HFFc6 (cell line): ENCODE measurements around the gene NAALADL2. TPM values are rescaled to one million over a fixed set of nuclear protein-coding genes. Genes with fewer than 3 reads are reported as not detected.

Experiments used
- DNase-seq: peaks from one replicate; pipeline ENCODE4 v3.0.0-alpha.2; 2018
- H3K27ac Mint-ChIP-seq: 2 replicates; pipeline ENCODE4 v1.8.0; 2020; ENCODE audit warnings: mild to moderate bottlenecking, mixed read lengths
- H3K27me3 Mint-ChIP-seq: 2 replicates; pipeline ENCODE4 v1.8.0; 2021; ENCODE audit warnings: mild to moderate bottlenecking, moderate library complexity, mixed read lengths; ENCODE audit not compliant: insufficient read depth
- H3K36me3 Mint-ChIP-seq: 2 replicates; pipeline ENCODE4 v1.8.0; 2021; ENCODE audit warnings: low read depth, mixed read lengths
- H3K4me1 Mint-ChIP-seq: 2 replicates; pipeline ENCODE4 v1.8.0; 2020; ENCODE audit warnings: low read depth, mixed read lengths
- H3K4me3 Mint-ChIP-seq: 2 replicates; pipeline ENCODE4 v1.8.0; 2020; ENCODE audit warnings: mild to moderate bottlenecking, moderate library complexity, mixed read lengths
- H3K9me3 Mint-ChIP-seq: 2 replicates; pipeline ENCODE4 v1.8.0; 2020; ENCODE audit warnings: mild to moderate bottlenecking, mixed read lengths
- CTCF ChIP-seq: fragments of 200-600 bp; sonication (generic); IDR thresholded peaks from 2 replicates; pipeline ENCODE4 v1.5.0; 2021; ENCODE audit warnings: antibody characterized with exemption, mild to moderate bottlenecking
- total RNA-seq, 6 experiments: library from RNA; stranded (reverse); fragmentation: NEBNext Ultra II Directional; extraction: Animal tissue kit (Norgen Biotek cat#: 25700); gene quantifications; 2 replicates in 1 of 6; 3 replicates in 5 of 6; pipeline ENCODE4 v1.2.3, GENCODE V29; 2021

NAALADL2 gene
- total RNA-seq, 6 experiments from 2014 or later: 12.0 to 15.2 (median 12.3) TPM

- Mint-ChIP-seq H3K36me3 (peaks cover 5% of the 10 kb centered on the region; the same call in 1 of the 2 replicates), H3K27ac (no peak overlapping the region), H3K4me1 (no peaks in the 10 kb centered on the region), H3K4me3 (no peak overlapping the region), H3K9me3 (no peaks in the 10 kb centered on the region), H3K27me3 (no peaks in the 10 kb centered on the region; the same call in 1 of the 2 replicates)
- no peak for DNase-seq
- TF ChIP-seq CTCF: no peak
Measured at GRCh38 chr3:175029828-175030227, 170.7 kb downstream of the NAALADL2 start.

- Mint-ChIP-seq H3K27me3 (no peaks in the 10 kb centered on the region), H3K36me3 (no peaks in the 10 kb centered on the region), H3K27ac (no peak overlapping the region), H3K4me3 (no peak overlapping the region), H3K4me1 (peaks cover 28% of the 10 kb centered on the region), H3K9me3 (no peaks in the 10 kb centered on the region)
- DNase-seq: no peak
- no peak for TF ChIP-seq CTCF
Measured at GRCh38 chr3:175039875-175040274, 180.7 kb downstream of the NAALADL2 start.

GRCh38 chr3:175041369-175041768 is 182.2 kb downstream of the NAALADL2 start:
- Mint-ChIP-seq H3K36me3 (no peaks in the 10 kb centered on the region), H3K4me3 (no peak overlapping the region), H3K27me3 (no peaks in the 10 kb centered on the region), H3K9me3 (no peaks in the 10 kb centered on the region), H3K27ac (peak overlapping the region; percentile 49), H3K4me1 (peaks cover 34% of the 10 kb centered on the region)
- no peak for TF ChIP-seq CTCF
- DNase-seq: peak; percentile 3

- Mint-ChIP-seq H3K4me1 (peaks cover 19% of the 10 kb centered on the region), H3K9me3 (peaks cover 8% of the 10 kb centered on the region; the same call in 1 of the 2 replicates), H3K27ac (no peak overlapping the region), H3K27me3 (no peaks in the 10 kb centered on the region; the same call in 1 of the 2 replicates), H3K4me3 (no peak overlapping the region), H3K36me3 (peaks cover 21% of the 10 kb centered on the region)
- no peak for TF ChIP-seq CTCF
- no peak for DNase-seq
Measured at GRCh38 chr3:175046601-175047000, 187.5 kb downstream of the NAALADL2 start.

GRCh38 chr3:175047786-175048185 is 188.7 kb downstream of the NAALADL2 start:
- no peak overlapping the region for H3K4me3 Mint-ChIP-seq
- H3K27me3 Mint-ChIP-seq: no peaks in the 10 kb centered on the region; the same call in 1 of the 2 replicates
- peaks cover 29% of the 10 kb centered on the region for H3K36me3 Mint-ChIP-seq
- no peak for DNase-seq
- peaks cover 10% of the 10 kb centered on the region; the same call in 1 of the 2 replicates for H3K9me3 Mint-ChIP-seq
- no peak for TF ChIP-seq CTCF
- H3K27ac Mint-ChIP-seq: no peak overlapping the region
- H3K4me1 Mint-ChIP-seq: peaks cover 12% of the 10 kb centered on the region; the same call in 1 of the 2 replicates

GRCh38 chr3:175057401-175057800 is 198.3 kb downstream of the NAALADL2 start:
- H3K4me1 Mint-ChIP-seq: peaks cover 5% of the 10 kb centered on the region

More at GRCh38 chr3:175057401-175057800, 198.3 kb downstream of the NAALADL2 start:
- Mint-ChIP-seq H3K9me3 (peaks cover 16% of the 10 kb centered on the region), H3K4me3 (no peak overlapping the region), H3K27me3 (no peaks in the 10 kb centered on the region), H3K36me3 (peaks cover 28% of the 10 kb centered on the region), H3K27ac (no peak overlapping the region)
- DNase-seq: no peak
- no peak for TF ChIP-seq CTCF
